GM18517 (cell line): ENCODE results near the gene SRD5A2.
"Not testable (repeated sequence)": the region's sequence is repeated elsewhere in the genome, so short reads cannot be mapped to it uniquely, and the experiment has no call there.

Experiments
- ATAC-seq: cut with Tn5 transposase; IDR thresholded peaks from one replicate; pipeline ENCODE4 v1.9.1; 2021; ENCODE audit warnings: mild to moderate bottlenecking, moderate library complexity; ENCODE audit not compliant: unreplicated experiment

The SRD5A2 gene

GRCh38 chr2:31534636-31535035, 46.1 kb downstream of the SRD5A2 start:
- ATAC-seq = no peak

GRCh38 chr2:31533036-31533435, 47.7 kb downstream of the SRD5A2 start:
- ATAC-seq = no peak

GRCh38 chr2:31531101-31531500, 49.6 kb downstream of the SRD5A2 start:
- no peak for ATAC-seq

GRCh38 chr2:31529256-31529655, 51.5 kb downstream of the SRD5A2 start:
- ATAC-seq = no peak

GRCh38 chr2:31528823-31529222, 51.9 kb downstream of the SRD5A2 start:
- ATAC-seq = no peak

GRCh38 chr2:31526946-31527732, 53.6 kb downstream of the SRD5A2 start:
- ATAC-seq = no peak

GRCh38 chr2:31525876-31526275, 54.9 kb downstream of the SRD5A2 start:
- ATAC-seq = no peak

- no peak for ATAC-seq
Observed at GRCh38 chr2:31524592-31524991, 56.1 kb downstream of the SRD5A2 start.

GRCh38 chr2:31523871-31524492, 56.8 kb downstream of the SRD5A2 start:
- ATAC-seq = peak; percentile 63

- no peak for ATAC-seq
Observed at GRCh38 chr2:31522786-31523185, 58.0 kb downstream of the SRD5A2 start.

GRCh38 chr2:31517442-31518203, 63.1 kb downstream of the SRD5A2 start:
- no peak for ATAC-seq

- ATAC-seq = no peak
Observed at GRCh38 chr2:31515586-31515985, 65.2 kb downstream of the SRD5A2 start.

GRCh38 chr2:31513553-31513952, 67.2 kb downstream of the SRD5A2 start:
- no peak for ATAC-seq

- ATAC-seq = no peak
Observed at GRCh38 chr2:31511376-31511775, 69.4 kb downstream of the SRD5A2 start.

- no peak for ATAC-seq
Observed at GRCh38 chr2:31505111-31505510, 75.6 kb downstream of the SRD5A2 start.

GRCh38 chr2:31504311-31504710, 76.4 kb downstream of the SRD5A2 start:
- no peak for ATAC-seq

GRCh38 chr2:31496451-31496874, 84.3 kb downstream of the SRD5A2 start:
- ATAC-seq = not testable (repeated sequence)

GRCh38 chr2:31489339-31489738, 91.4 kb downstream of the SRD5A2 start:
- ATAC-seq = not testable (repeated sequence)

- ATAC-seq = no peak
Observed at GRCh38 chr2:31483246-31483645, 97.5 kb downstream of the SRD5A2 start.

GRCh38 chr2:31476511-31477180, 104.1 kb downstream of the SRD5A2 start:
- ATAC-seq = no peak

- ATAC-seq = no peak
Observed at GRCh38 chr2:31475692-31476091, 105.0 kb downstream of the SRD5A2 start.
